HepG2 (cell line): ENCODE results near the gene RIPOR1. TPM values are rescaled to one million over a fixed set of nuclear protein-coding genes. Genes with fewer than 3 reads are reported as not detected.

Source experiments
- HMG20A ChIP-seq: IDR thresholded peaks from 2 replicates; pipeline ENCODE4 v1.6.1; 2016; ENCODE audit warnings: borderline replicate concordance
- NFE2 ChIP-seq: sonication (generic); formaldehyde crosslinking; IDR thresholded peaks from 2 replicates; pipeline ENCODE4 v1.4.0; 2020; ENCODE audit warnings: missing genetic modification reagents
- PLSCR1 ChIP-seq: sonication (generic); formaldehyde crosslinking; IDR thresholded peaks from 2 replicates; pipeline ENCODE4 v1.5.0; 2020; ENCODE audit warnings: missing genetic modification reagents, mild to moderate bottlenecking, borderline replicate concordance
- SNAPC4 ChIP-seq: sonication (generic); formaldehyde crosslinking; IDR thresholded peaks from 2 replicates; pipeline ENCODE4 v1.4.0; 2020; ENCODE audit warnings: mild to moderate bottlenecking, missing genetic modification reagents
- SOX13 ChIP-seq, 3 experiments: fragments of 450-650 bp in 1 of 3; sonication (generic) in 1 of 3; formaldehyde crosslinking in 1 of 3; IDR thresholded peaks in 2 of 3; conservative IDR thresholded peaks in 1 of 3; 2 replicates each; pipeline versions ENCODE4 v1.5.0 to v1.6.1; 2016 to 2020; ENCODE audit warnings: antibody characterized with exemption in 1 of 3, mild to moderate bottlenecking in 1 of 3, missing compliant biosample characterization in 1 of 3, missing genetic modification reagents in 1 of 3, moderate library complexity in 1 of 3
- ZBTB43 ChIP-seq: sonication (generic); formaldehyde crosslinking; conservative IDR thresholded peaks from 2 replicates; pipeline ENCODE4 v1.4.0; 2020; ENCODE audit warnings: missing genetic modification reagents
- ZFYVE20 ChIP-seq: sonication (generic); formaldehyde crosslinking; IDR thresholded peaks from 2 replicates; pipeline ENCODE4 v1.8.0; 2023; ENCODE audit warnings: low read depth, mild to moderate bottlenecking, moderate library complexity, missing genetic modification reagents, borderline replicate concordance
- ZNF20 ChIP-seq: sonication (generic); formaldehyde crosslinking; IDR thresholded peaks from 2 replicates; pipeline ENCODE4 v1.4.0; 2020; ENCODE audit warnings: mild to moderate bottlenecking, moderate library complexity, missing genetic modification reagents
- ZNF3 ChIP-seq: IDR thresholded peaks from 2 replicates; pipeline ENCODE4 v1.7.0; 2017; ENCODE audit warnings: inconsistent platforms
- ZNF30 ChIP-seq: sonication (generic); formaldehyde crosslinking; IDR thresholded peaks from 2 replicates; pipeline ENCODE4 v1.5.0; 2020; ENCODE audit warnings: mild to moderate bottlenecking, missing genetic modification reagents
- ZNF407 ChIP-seq: sonication (generic); formaldehyde crosslinking; IDR thresholded peaks from one replicate; pipeline ENCODE4 v1.5.1; 2020; ENCODE audit warnings: mild to moderate bottlenecking, missing genetic modification reagents; ENCODE audit errors: not compliant biosample characterization
- ZNF7 ChIP-seq: IDR thresholded peaks from 2 replicates; pipeline ENCODE4 v1.6.1; 2016; ENCODE audit warnings: missing biosample characterization, missing genetic modification reagents
- polyA plus RNA-seq, 8 experiments: library from polyadenylated mRNA; depleted of rRNA in 3 of 8; stranded (reverse) in 7 of 8; unstranded in 1 of 8; fragments of >200 nt; fragmentation: Illumina TruSeq in 4 of 8; extraction: Trizol in 4 of 8; gene quantifications; 2 replicates each; pipeline versions ENCODE4 v1.2.1 to v1.2.3, GENCODE V29; 2011 to 2016; ENCODE audit warnings: low read depth in 4 of 8, missing spikeins in 1 of 8, mixed read lengths in 1 of 8; ENCODE audit not compliant: insufficient read depth in 1 of 8
- total RNA-seq, 5 experiments: library from RNA; depleted of rRNA; stranded (reverse); fragments of >200 nt; fragmentation: Illumina TruSeq; extraction: Trizol; gene quantifications; 2 replicates each; pipeline ENCODE4 v1.2.3, GENCODE V29; 2016; ENCODE audit warnings: low read depth in 1 of 5

RIPOR1 gene
- total and polyA plus RNA-seq, 2 of the 13 experiments (the other 11 are each of a cell fraction or from before 2014, with no cell fraction given), result 4.6 to 8.1 TPM

GRCh38 chr16:67546761-67547422, 18.3 kb downstream of the RIPOR1 start (continued):
- TF ChIP-seq SNAPC4 (CRISPR knock-in tag), result no peak
- no peak for TF ChIP-seq ZBTB43
- no peak for TF ChIP-seq ZNF3 (CRISPR knock-in tag)
- no peak for TF ChIP-seq PLSCR1
- no peak for TF ChIP-seq ZNF30
- no peak for TF ChIP-seq HMG20A (CRISPR knock-in tag)
- no peak for TF ChIP-seq ZNF7 (CRISPR knock-in tag)
- TF ChIP-seq SOX13 (IDR thresholded peaks at IDR 0.05), result no peak
- no peak for TF ChIP-seq SOX13 (CRISPR knock-in tag; conservative IDR thresholded peaks at IDR 0.05 in 1 of 2, IDR thresholded peaks at IDR 0.05 in 1 of 2)
- no peak for TF ChIP-seq ZNF20 (CRISPR knock-in tag)
- no peak for TF ChIP-seq ZNF407 (CRISPR knock-in tag)
- no peak for TF ChIP-seq NFE2 (CRISPR knock-in tag)
- TF ChIP-seq ZFYVE20 (CRISPR knock-in tag), result no peak
